Activated naive CD8-positive, alpha-beta T cell treated with anti-CD3 and anti-CD28 coated beads, Interleukin-2, amount 50 U/mL, for 24 hours (primary cell): ENCODE data around the gene STYXL1.
"Not testable (repeated sequence)": the region's sequence is repeated elsewhere in the genome, so short reads cannot be mapped to it uniquely, and the experiment has no call there.

Source experiments
- ATAC-seq: fragments of 150-1000 bp; cut with Tn5 transposase; one replicate; pipeline ENCODE4 v1.10.0; 2021
- DNase-seq: peaks from one replicate; pipeline ENCODE4 v3.0.0; 2021
- H3K27ac Mint-ChIP-seq: one replicate; pipeline ENCODE4 v1.8.0; 2021; ENCODE audit warnings: mild to moderate bottlenecking, mixed read lengths
- H3K27me3 Mint-ChIP-seq: one replicate; pipeline ENCODE4 v1.8.0; 2021; ENCODE audit warnings: mixed read lengths
- H3K36me3 Mint-ChIP-seq: one replicate; pipeline ENCODE4 v1.8.0; 2021; ENCODE audit warnings: low read depth, mixed read lengths
- H3K4me1 Mint-ChIP-seq: one replicate; pipeline ENCODE4 v1.8.0; 2021; ENCODE audit warnings: mixed read lengths
- H3K4me3 Mint-ChIP-seq: one replicate; pipeline ENCODE4 v1.8.0; 2021; ENCODE audit warnings: mild to moderate bottlenecking, moderate library complexity, mixed read lengths
- H3K9me3 Mint-ChIP-seq: one replicate; pipeline ENCODE4 v1.8.0; 2021; ENCODE audit warnings: mixed read lengths

The STYXL1 gene

DNA sequence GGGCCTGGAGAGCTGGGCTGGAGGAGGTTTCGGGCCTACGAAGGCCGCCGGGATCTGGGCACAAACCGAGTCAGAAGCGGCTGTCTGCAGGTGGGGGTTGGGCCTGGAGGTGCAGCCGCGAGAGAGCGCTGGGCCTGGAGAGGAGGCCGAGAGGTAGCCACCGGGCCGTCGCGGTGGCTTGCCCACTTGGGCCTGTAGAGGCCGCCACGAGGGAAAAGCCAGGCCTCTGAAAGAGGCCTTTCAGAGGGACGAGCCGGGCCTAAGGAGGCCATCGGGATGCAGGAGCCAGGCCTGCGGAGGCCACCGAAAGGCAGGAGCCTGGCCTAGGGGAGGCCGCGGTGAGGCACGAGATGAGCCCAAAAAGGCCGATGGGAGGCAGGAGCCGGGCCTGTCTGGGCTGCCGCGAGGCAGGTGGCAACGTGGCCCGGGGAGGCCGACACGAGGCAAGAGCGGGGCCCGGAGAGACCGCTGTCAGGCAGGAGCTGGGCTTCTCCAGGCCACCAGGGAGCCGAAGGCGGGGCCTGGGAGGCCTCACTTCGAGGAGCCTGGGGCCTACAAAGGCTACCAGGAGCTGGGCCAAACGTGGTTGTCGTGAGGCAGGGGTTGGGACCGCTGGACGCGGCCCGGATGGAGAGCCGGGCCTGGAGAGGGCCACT is 25.7 kb upstream of the STYXL1 start:
- no peak for DNase-seq
- H3K4me1 Mint-ChIP-seq, result peaks cover 7% of the 10 kb centered on the region
- H3K36me3 Mint-ChIP-seq, result no peaks in the 10 kb centered on the region
- no peak overlapping the region for H3K27ac Mint-ChIP-seq
- no peak for ATAC-seq
- H3K27me3 Mint-ChIP-seq, result no peaks in the 10 kb centered on the region
- H3K4me3 Mint-ChIP-seq, result no peak overlapping the region
- no peaks in the 10 kb centered on the region for H3K9me3 Mint-ChIP-seq

DNA sequence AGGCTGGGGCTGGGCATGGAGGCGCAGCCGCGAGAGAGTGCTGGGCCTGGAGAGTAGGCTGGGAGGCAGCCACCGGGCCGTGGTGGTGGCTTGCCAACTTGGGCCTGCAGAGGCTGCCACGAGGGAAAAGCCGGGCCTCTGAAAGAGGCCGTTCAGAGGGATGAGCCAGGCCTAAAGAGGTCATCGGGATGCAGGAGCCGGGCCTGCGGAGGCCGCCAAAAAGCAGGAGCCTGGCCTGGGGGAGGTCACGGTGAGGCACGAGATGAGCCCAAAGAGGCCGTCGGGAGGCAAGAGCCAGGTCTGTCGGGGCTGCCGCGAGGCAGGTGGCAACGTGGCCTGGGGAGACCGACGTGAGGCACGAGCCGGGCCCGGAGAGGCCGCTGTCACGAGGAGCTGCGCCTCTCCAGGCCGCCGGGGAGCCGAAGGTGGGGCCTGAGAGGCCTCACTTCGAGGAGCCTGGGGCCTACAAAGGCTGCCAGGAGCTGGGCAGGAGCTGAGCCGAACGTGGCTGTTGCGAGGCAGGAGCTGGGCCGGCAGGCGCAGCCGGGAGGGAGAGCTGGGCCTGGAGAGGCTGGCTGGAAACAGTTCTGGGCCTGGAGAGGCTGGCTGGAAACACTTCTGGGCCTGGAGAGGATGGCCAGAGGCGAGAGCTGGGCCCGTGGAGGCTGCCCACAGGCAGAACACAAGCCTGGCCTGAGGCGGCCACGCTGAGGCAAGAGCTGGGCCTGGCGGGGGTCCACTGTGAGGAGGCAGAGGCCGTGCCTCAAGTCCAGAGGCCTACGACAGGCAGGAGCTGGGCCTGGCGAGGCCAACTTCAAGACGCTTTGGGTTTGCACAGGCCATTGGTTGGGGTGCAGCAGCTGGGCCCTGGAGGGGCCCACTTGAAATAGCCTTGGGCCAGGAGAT is 24.7 kb upstream of the STYXL1 start:
- H3K36me3 Mint-ChIP-seq, result no peaks in the 10 kb centered on the region
- H3K27ac Mint-ChIP-seq, result no peak overlapping the region
- H3K4me3 Mint-ChIP-seq, result no peak overlapping the region
- H3K4me1 Mint-ChIP-seq, result peaks cover 4% of the 10 kb centered on the region
- ATAC-seq (no peak), DNase-seq (no peak)
- no peaks in the 10 kb centered on the region for H3K9me3 Mint-ChIP-seq
- H3K27me3 Mint-ChIP-seq, result no peaks in the 10 kb centered on the region

DNA sequence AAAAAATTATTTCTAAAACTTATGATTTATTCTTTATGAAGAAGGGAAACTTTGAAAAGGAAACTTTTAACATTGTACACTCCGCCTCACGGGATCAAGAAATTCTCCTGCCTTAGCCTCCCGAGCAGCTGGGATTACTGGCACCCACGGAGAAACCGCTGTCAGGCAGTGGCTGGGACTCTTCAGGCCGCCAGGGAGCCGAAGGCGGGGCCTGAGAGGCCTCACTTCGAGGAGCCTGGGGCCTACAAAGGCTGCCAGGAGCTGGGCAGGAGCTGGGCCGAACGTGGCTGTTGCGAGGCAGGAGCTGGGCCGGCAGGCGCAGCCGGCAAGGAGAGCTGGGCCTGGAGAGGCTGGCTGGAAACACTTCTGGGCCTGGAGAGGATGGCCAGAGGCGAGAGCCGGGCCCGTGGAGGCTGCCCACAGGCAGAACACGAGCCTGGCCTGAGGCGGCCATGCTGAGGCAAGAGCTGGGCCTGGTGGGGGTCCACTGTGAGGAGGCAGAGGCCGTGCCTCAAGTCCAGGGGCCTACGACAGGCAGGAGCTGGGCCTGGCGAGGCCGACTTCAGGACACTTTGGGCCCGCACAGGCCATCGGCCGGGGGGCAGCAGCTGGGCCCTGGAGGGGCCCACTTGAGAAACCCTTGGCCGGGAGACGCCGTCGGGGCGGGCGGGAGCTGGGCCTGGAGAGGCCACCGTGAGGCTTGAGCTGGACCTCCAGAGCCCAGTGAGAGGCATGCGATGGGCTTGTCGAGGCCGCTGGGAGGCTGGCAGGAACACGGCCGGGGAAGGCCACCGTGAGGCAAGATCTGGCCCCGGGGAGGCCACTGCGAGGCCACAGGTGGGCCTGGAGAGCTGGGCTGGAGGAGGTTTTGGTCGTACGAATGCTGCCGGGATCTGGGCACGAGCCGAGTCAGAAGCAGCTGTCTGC is 23.8 kb upstream of the STYXL1 start:
- Mint-ChIP-seq H3K36me3 (peaks cover 5% of the 10 kb centered on the region), H3K27me3 (no peaks in the 10 kb centered on the region), H3K4me1 (no peaks in the 10 kb centered on the region), H3K9me3 (no peaks in the 10 kb centered on the region), H3K4me3 (no peak overlapping the region), H3K27ac (no peak overlapping the region)
- ATAC-seq, result no peak
- DNase-seq, result no peak

DNA sequence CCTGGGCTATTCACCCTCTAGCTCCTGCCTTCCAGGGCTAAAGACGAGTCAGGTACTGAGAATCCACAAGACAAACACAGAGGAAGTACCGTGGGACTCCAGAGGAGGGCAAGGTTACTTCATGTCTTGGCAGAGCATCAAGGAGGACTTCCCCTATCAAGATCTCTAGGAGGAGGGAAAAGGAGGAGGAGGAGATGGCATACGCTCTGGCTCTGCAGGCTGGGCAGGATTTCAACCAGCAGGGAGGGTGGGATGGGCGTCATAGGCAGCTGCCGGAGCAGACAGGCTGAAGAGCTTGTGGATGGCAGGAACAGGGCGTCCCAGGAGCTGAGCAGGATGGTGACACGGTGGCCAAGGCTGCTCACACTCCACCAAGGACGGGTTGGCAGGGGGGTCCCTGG is 21.4 kb upstream of the STYXL1 start:
- no peaks in the 10 kb centered on the region for H3K27me3 Mint-ChIP-seq
- no peak for DNase-seq
- ATAC-seq, result no peak
- H3K4me1 Mint-ChIP-seq, result peaks cover 12% of the 10 kb centered on the region
- no peak overlapping the region for H3K4me3 Mint-ChIP-seq
- no peak overlapping the region for H3K27ac Mint-ChIP-seq
- H3K9me3 Mint-ChIP-seq, result no peaks in the 10 kb centered on the region
- peaks cover 27% of the 10 kb centered on the region for H3K36me3 Mint-ChIP-seq

DNA sequence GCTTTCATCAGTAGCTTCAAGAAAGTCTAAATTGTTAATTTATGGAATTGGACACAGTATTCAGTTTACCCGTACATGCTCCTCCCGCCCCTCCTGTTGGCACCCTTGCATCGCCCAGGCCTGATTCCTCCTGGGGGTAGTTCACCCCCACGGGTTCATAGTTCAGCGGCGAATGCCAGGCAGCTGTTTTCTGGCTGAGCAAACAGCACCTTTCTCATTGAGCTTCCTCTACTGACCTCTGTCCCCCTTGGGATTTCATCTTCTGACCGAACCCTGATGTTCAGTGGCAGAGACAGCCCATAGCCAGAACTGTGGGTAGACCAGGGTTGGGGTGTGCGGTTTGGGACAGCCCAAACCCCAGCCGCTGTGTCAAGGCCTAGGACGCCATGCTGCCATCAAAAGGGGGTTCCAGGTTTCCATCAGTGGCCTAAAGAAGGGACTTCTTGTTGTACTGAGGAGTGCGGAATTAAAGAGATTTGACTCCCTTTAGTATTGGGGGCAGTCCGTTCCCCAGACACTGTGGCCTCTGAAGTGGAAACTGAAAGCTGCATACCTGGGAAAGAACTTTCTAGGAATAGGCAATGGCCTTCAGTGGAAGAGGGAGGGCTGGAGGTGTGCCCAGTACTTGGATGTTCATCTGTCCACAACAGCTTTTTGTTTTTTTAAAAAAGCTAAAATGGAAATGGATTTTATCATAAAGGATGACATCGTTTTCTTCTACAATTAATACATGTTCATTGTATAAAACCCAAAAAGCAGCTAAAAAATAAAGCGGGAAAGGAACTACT is 19.1 kb upstream of the STYXL1 start:
- Mint-ChIP-seq H3K27me3 (no peaks in the 10 kb centered on the region), H3K27ac (no peak overlapping the region), H3K4me3 (no peak overlapping the region), H3K36me3 (peaks cover 37% of the 10 kb centered on the region), H3K9me3 (no peaks in the 10 kb centered on the region), H3K4me1 (peaks cover 12% of the 10 kb centered on the region)
- ATAC-seq (no peak), DNase-seq (no peak)

DNA sequence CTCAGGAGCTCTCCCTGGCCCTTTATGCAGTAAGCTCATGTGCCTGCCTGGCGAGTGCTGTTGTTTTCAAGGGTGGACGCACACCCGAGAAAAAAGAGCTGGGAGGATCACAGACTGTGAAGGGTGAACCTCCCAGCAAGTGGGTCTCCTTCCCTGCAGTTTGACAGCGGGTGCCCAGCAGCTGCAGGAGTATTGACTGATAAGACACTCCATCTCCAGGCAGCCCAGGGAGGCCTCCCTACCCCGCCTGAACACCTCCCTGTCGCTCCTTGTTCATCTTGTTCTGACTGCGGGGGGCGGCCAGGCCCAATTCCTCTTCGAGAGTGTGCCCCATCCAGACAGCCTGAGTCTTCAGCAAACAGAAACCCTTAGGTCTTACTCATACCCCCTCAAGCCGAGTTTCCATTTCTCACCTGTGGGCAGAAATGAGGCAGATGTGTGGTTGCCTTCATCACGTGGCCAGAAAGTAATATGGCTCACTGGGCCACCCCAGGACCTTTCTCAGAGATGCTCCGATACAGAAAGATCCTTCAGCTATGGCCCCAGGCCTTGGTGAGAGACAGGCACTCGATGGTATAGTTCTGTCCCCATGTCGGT is 17.3 kb upstream of the STYXL1 start:
- Mint-ChIP-seq H3K4me1 (peaks cover 12% of the 10 kb centered on the region), H3K27me3 (no peaks in the 10 kb centered on the region), H3K36me3 (peaks cover 43% of the 10 kb centered on the region), H3K9me3 (no peaks in the 10 kb centered on the region), H3K27ac (peak overlapping the region; percentile 52), H3K4me3 (no peak overlapping the region)
- DNase-seq (peak; percentile 8), ATAC-seq (peak; percentile 79)

DNA sequence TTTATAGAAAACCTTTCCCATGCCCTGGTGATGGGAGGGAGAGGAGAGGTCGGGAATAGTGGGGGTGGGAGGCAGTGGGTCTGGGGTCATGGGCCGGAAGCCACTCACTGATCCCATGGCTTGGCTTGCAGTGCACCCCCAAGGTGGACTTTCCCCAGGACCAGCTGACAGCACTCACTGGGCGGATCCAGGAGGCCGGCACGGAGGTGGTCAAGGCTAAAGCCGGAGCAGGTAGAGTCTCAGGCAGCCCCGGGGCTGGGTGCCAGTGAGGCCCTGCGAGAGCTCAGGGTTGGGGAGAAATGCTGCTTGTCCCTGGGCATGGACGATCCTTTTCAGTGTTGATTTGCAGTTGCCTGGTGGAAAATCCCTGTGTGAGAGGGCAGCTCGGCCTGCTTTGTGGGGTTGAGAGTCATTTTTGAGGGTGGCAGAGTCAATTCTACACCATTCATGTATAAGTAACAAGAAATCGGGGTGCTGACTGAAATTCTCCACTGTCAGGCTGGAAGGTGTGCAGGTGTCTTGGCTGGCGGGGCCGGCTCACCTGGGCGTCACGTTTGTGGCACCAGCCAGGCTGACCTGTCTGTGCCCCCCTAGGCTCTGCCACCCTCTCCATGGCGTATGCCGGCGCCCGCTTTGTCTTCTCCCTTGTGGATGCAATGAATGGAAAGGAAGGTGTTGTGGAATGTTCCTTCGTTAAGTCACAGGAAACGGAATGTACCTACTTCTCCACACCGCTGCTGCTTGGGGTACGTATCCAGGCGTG is 16.6 kb upstream of the STYXL1 start:
- Mint-ChIP-seq H3K9me3 (no peaks in the 10 kb centered on the region), H3K27ac (peak overlapping the region; percentile 52), H3K36me3 (peaks cover 46% of the 10 kb centered on the region), H3K4me3 (no peak overlapping the region), H3K4me1 (peaks cover 12% of the 10 kb centered on the region), H3K27me3 (no peaks in the 10 kb centered on the region)
- ATAC-seq (no peak), DNase-seq (no peak)

DNA sequence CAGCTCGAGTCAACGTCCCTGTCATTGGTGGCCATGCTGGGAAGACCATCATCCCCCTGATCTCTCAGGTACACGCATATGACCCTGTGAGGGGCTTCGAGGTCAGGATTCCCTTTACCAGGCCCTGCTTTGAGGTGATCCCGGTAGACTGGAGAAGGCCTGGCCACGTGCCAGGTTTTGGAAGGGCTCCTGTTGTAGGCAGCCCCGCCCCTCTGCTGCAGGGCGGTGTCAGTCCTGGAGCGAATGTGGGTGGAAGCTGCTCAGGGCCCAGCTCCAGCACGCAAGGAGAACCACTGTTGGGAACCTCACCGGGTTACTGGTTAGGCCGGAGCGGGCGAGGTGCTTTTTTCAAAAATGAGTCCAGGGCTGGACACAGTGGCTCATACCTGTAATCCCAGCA is 15.7 kb upstream of the STYXL1 start:
- Mint-ChIP-seq H3K9me3 (no peaks in the 10 kb centered on the region), H3K27me3 (no peaks in the 10 kb centered on the region), H3K4me1 (peaks cover 12% of the 10 kb centered on the region), H3K4me3 (no peak overlapping the region), H3K36me3 (peaks cover 48% of the 10 kb centered on the region), H3K27ac (no peak overlapping the region)
- no peak for ATAC-seq
- no peak for DNase-seq

DNA sequence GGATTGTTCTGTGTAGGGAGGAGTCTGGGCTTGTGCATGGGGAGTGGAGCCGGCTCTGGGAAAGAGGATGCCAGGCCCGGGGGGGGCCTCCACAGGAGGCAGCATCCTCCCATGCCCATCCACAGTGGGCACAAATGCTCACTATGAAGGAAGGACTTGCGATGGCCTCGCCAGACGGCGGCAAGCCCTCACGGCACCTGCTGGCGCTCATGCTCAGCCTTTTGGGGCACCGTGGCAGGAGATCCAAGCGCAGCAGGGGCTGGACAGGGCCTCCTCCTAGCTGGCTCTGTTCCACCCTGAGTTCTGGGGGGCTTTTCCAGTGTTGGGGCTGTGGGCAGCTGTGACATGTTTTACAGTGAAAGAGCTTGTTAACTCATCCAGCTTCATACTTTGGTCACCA is 15.3 kb upstream of the STYXL1 start:
- DNase-seq, result no peak
- H3K4me1 Mint-ChIP-seq, result peaks cover 12% of the 10 kb centered on the region
- no peaks in the 10 kb centered on the region for H3K27me3 Mint-ChIP-seq
- no peak overlapping the region for H3K27ac Mint-ChIP-seq
- no peaks in the 10 kb centered on the region for H3K9me3 Mint-ChIP-seq
- H3K4me3 Mint-ChIP-seq, result no peak overlapping the region
- H3K36me3 Mint-ChIP-seq, result peaks cover 52% of the 10 kb centered on the region
- ATAC-seq, result no peak

DNA sequence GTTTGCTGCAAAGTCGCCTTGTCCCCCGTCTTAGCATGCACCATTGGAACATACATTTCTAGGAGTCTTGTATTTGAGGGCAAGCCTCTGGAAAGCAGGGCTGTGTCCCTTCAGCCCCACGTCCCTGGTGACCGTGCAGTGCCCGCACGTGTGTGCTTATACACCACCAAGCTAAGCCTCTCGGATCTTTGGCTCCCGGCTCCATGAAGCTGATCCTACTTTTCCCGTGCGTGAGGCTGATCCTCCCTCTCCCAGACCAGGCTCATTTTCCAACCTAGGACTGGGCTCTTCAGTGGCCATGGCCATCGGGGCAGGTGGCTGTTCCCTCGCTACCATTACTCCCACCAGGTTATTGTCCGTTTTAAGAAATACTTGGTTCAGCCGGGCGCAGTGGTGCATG is 14.5 kb upstream of the STYXL1 start:
- Mint-ChIP-seq H3K27ac (no peak overlapping the region), H3K27me3 (no peaks in the 10 kb centered on the region), H3K4me1 (peaks cover 12% of the 10 kb centered on the region), H3K9me3 (no peaks in the 10 kb centered on the region), H3K4me3 (no peak overlapping the region), H3K36me3 (peaks cover 58% of the 10 kb centered on the region)
- no peak for DNase-seq
- no peak for ATAC-seq

DNA sequence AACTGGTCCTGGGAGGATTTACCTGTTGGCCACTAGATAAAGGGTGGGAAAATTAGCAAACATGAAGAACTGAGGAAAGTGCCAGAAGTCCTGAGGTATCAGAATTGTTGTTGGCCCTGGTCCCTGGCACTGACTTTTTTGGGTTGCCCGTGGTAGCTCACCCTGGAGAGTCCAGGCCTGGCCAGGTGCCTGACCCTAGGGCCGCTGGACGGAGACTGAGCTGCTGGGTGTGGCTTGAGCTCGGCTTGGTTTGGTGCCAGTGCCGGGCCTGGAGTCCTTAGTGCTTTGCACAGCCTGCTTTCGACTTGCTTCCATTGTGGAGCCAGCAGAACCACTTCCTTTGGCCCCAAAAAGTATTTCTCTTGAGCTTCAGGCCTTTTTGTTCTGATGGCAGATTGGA is 13.0 kb upstream of the STYXL1 start:
- Mint-ChIP-seq H3K27ac (no peak overlapping the region), H3K4me3 (no peak overlapping the region), H3K4me1 (peaks cover 12% of the 10 kb centered on the region), H3K27me3 (no peaks in the 10 kb centered on the region), H3K9me3 (no peaks in the 10 kb centered on the region), H3K36me3 (peaks cover 45% of the 10 kb centered on the region)
- DNase-seq (no peak), ATAC-seq (no peak)

DNA sequence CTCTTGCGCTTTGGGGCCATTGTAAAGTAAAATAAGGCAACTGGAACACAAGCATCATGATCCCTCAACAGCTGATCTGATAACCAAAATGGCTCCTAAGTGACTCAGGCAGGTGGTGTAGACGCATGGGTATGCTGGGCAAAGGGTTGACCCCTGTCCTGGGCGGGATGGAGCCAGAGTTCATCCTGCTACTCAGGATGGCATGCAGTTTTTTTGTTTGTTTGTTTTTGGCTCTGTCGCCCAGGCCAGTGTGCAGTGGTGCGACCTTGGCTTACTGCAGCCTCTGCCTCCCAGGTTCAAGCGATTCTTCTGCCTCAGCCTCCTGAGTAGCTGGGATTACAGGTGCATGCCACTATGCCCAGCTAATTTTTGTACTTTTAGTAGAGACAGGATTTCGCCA is 10.9 kb upstream of the STYXL1 start:
- not testable (repeated sequence) for H3K4me1 Mint-ChIP-seq, H3K9me3 Mint-ChIP-seq, H3K27ac Mint-ChIP-seq, DNase-seq, H3K4me3 Mint-ChIP-seq, ATAC-seq, H3K27me3 Mint-ChIP-seq
- H3K36me3 Mint-ChIP-seq, result peaks cover 31% of the 10 kb centered on the region

DNA sequence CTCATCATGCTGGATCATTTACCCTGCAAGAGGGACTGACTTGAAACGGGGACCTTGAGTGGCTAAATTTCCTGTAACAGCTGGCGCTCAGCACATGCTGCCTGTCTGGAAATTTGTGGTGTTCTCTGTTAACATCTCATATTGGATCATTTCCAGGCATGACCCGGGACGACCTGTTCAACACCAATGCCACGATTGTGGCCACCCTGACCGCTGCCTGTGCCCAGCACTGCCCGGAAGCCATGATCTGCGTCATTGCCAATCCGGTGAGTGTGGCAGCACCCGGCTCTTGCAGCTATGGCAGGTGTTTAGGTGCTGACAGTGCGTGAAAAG is 10.0 kb upstream of the STYXL1 start:
- peak overlapping the region; percentile 56 for H3K27ac Mint-ChIP-seq
- no peak overlapping the region for H3K4me3 Mint-ChIP-seq
- H3K36me3 Mint-ChIP-seq, result peaks cover 33% of the 10 kb centered on the region
- no peak for ATAC-seq
- H3K27me3 Mint-ChIP-seq, result no peaks in the 10 kb centered on the region
- H3K9me3 Mint-ChIP-seq, result no peaks in the 10 kb centered on the region
- peaks cover 5% of the 10 kb centered on the region for H3K4me1 Mint-ChIP-seq
- no peak for DNase-seq
